Ovary (tissue), 3 donors: ENCODE data around the gene RNLS.

Source experiments
- POLR2A ChIP-seq: fragments of 450-650 bp; IDR thresholded peaks from one replicate; pipeline ENCODE4 v1.6.1; 2017; ENCODE audit warnings: antibody characterized with exemption, mild to moderate bottlenecking, moderate library complexity
- TF ChIP-seq, protein P1 (sequence below), 3 donors: fragments of 450-650 bp in 2 of 3; fragments of 200-600 bp in 1 of 3; IDR thresholded peaks; one replicate each; pipeline versions ENCODE4 v1.5.1 to v1.8.0; 2016 to 2022; ENCODE audit warnings: antibody characterized with exemption in 3 of 3, mild to moderate bottlenecking in 1 of 3
- donor health status: DM: no; HTN: no; CAD: no.

DNA sequence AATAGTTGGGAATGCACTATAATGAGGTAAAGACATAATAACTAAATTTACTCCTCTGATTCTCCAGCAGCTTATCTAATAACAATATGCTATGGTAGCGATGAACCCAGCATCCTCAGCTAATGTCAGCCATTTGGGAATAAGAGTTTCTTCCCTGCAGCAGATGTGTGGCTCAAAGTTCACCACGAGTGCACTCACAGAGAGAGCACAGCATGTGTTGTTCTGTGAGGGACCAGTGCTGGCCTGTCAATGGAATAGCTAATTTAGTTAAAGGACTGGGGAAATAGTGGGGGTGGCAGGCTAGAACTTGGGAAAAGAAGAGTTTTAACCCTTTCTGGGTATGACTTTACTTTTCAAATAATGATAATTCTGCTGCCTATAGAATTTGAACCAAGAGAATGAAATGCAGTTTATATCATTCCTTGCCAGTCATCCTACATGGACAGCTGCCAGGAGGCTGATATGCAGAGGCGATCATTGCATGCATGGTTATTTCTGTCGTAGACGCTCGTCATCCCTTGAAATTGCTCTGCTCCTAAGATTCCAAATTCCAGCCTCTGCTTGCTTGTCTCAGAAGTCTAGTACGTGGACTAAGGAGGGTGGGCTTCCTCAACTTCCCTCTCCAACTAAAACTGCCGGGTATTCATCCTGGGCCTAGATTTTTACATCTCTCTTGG is 355.6 kb downstream of the RNLS start:
- no peak for TF ChIP-seq POLR2A
- TF ChIP-seq, protein P1, sequence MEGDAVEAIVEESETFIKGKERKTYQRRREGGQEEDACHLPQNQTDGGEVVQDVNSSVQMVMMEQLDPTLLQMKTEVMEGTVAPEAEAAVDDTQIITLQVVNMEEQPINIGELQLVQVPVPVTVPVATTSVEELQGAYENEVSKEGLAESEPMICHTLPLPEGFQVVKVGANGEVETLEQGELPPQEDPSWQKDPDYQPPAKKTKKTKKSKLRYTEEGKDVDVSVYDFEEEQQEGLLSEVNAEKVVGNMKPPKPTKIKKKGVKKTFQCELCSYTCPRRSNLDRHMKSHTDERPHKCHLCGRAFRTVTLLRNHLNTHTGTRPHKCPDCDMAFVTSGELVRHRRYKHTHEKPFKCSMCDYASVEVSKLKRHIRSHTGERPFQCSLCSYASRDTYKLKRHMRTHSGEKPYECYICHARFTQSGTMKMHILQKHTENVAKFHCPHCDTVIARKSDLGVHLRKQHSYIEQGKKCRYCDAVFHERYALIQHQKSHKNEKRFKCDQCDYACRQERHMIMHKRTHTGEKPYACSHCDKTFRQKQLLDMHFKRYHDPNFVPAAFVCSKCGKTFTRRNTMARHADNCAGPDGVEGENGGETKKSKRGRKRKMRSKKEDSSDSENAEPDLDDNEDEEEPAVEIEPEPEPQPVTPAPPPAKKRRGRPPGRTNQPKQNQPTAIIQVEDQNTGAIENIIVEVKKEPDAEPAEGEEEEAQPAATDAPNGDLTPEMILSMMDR (IDR thresholded peaks at IDR 0.05): no peak
